HG02798 (cell line): ENCODE results near the gene ITPK1.
A peak's percentile ranks its signal among the peaks of the same experiment; 100 is the strongest.
"Not testable (repeated sequence)": the region's sequence is repeated elsewhere in the genome, so short reads cannot be mapped to it uniquely, and the experiment has no call there.

Source experiments
- ATAC-seq: cut with Tn5 transposase; IDR thresholded peaks from one replicate; pipeline ENCODE4 v1.9.1; 2021; ENCODE audit warnings: mild to moderate bottlenecking; ENCODE audit not compliant: unreplicated experiment, poor library complexity

ITPK1 gene

GRCh38 chr14:93106541-93107156 lies 9.1 kb downstream of the ITPK1 start:
- no peak for ATAC-seq

GRCh38 chr14:93105856-93106255 lies 9.9 kb downstream of the ITPK1 start:
- not testable (repeated sequence) for ATAC-seq

- ATAC-seq, result no peak
Observed at GRCh38 chr14:93105362-93105761, 10.4 kb downstream of the ITPK1 start.

GRCh38 chr14:93104961-93105360 lies 10.8 kb downstream of the ITPK1 start:
- ATAC-seq, result no peak

- peak; percentile 92 for ATAC-seq
Observed at GRCh38 chr14:93103392-93104080, 12.2 kb downstream of the ITPK1 start.

GRCh38 chr14:93102141-93102540 lies 13.6 kb downstream of the ITPK1 start:
- no peak for ATAC-seq

- ATAC-seq, result no peak
Observed at GRCh38 chr14:93101181-93101580, 14.5 kb downstream of the ITPK1 start.

GRCh38 chr14:93100570-93100969 lies 15.2 kb downstream of the ITPK1 start:
- ATAC-seq, result no peak

GRCh38 chr14:93100100-93100499 lies 15.6 kb downstream of the ITPK1 start:
- ATAC-seq, result no peak

- ATAC-seq, result no peak
Observed at GRCh38 chr14:93099643-93100042, 16.1 kb downstream of the ITPK1 start.

- ATAC-seq, result no peak
Observed at GRCh38 chr14:93099196-93099595, 16.5 kb downstream of the ITPK1 start.

- ATAC-seq, result no peak
Observed at GRCh38 chr14:93096691-93097322, 18.9 kb downstream of the ITPK1 start.

- ATAC-seq, result no peak
Observed at GRCh38 chr14:93095742-93096510, 19.8 kb downstream of the ITPK1 start.

GRCh38 chr14:93094121-93094918 lies 21.4 kb downstream of the ITPK1 start:
- no peak for ATAC-seq

GRCh38 chr14:93092606-93093556 lies 22.8 kb downstream of the ITPK1 start:
- no peak for ATAC-seq

- ATAC-seq, result no peak
Observed at GRCh38 chr14:93091666-93092065, 24.1 kb downstream of the ITPK1 start.

- ATAC-seq, result no peak
Observed at GRCh38 chr14:93090826-93091555, 24.7 kb downstream of the ITPK1 start.

GRCh38 chr14:93089521-93090269 lies 26.0 kb downstream of the ITPK1 start:
- no peak for ATAC-seq
